Measurements from ENCODE around the gene FLNA. TPM values are rescaled to one million over a fixed set of nuclear protein-coding genes. Genes with fewer than 3 reads are reported as not detected.
A peak's percentile ranks its signal among the peaks of the same experiment; 100 is the strongest.

Gene FLNA
- total and polyA plus RNA-seq, 2 of the 13 experiments (the other 11 are each of a cell fraction or from before 2014, with no cell fraction given) = 83.4 to 174 TPM

- peak; percentile 27; the same call in 1 of the 2 replicates for TF ChIP-seq ATF3 (CRISPR knock-in tag; IDR thresholded peaks at IDR 0.05)
- TF ChIP-seq SAP130 (CRISPR knock-in tag; IDR thresholded peaks at IDR 0.05; ENCODE audit: low read depth) = peak; percentile 54; the same call in 1 of the 2 replicates
- TF ChIP-seq ZNF138 (CRISPR knock-in tag; IDR thresholded peaks at IDR 0.05; ENCODE audit: low read depth) = no peak
- TF ChIP-seq ZNF18 (CRISPR knock-in tag; IDR thresholded peaks at IDR 0.05; ENCODE audit: insufficient replicate concordance) = no peak
- TF ChIP-seq GABPA (IDR thresholded peaks at IDR 0.05; ENCODE audit: low read depth, low read length) = no peak
- TF ChIP-seq GABPA (CRISPR knock-in tag; IDR thresholded peaks at IDR 0.05; ENCODE audit: low read depth) = peak; percentile 84
- 0 out of 4 replicates have a peak, but pooled peaks of 1 of the 2 experiments have one; percentile 20 for TF ChIP-seq EP300 (IDR thresholded peaks at IDR 0.05; ENCODE audit: low read depth in 2 of 2, low read length in 2 of 2)
- TF ChIP-seq EP300 (CRISPR knock-in tag; IDR thresholded peaks at IDR 0.05; ENCODE audit: borderline replicate concordance) = no peak
- TF ChIP-seq POLR2G (IDR thresholded peaks at IDR 0.05; ENCODE audit: low read depth, low read length) = peak; percentile 7; the same call in 1 of the 2 replicates
- 0 out of 2 replicates have a peak, but pooled peaks have one; percentile 27 for TF ChIP-seq SP4 (CRISPR knock-in tag; IDR thresholded peaks at IDR 0.05)
- no peak for TF ChIP-seq ZNF572 (CRISPR knock-in tag; IDR thresholded peaks at IDR 0.05)
- peak; percentile 29; the same call in 1 of the 2 replicates for TF ChIP-seq ZNF430 (CRISPR knock-in tag; IDR thresholded peaks at IDR 0.05)
- peak; percentile 7; the same call in 1 of the 2 replicates for TF ChIP-seq KDM2A (CRISPR knock-in tag; IDR thresholded peaks at IDR 0.05; ENCODE audit: borderline replicate concordance, low read depth)
- TF ChIP-seq SP5 (CRISPR knock-in tag; IDR thresholded peaks at IDR 0.05; ENCODE audit: borderline replicate concordance, low read depth) = peak; percentile 37; the same call in 1 of the 2 replicates
- peak; percentile 36; the same call in 1 of the 3 replicates for TF ChIP-seq MXI1 (IDR thresholded peaks at IDR 0.05; ENCODE audit: borderline replicate concordance, low read depth, low read length)
- peak; percentile 48; the same call in 1 of the 2 replicates for TF ChIP-seq TARDBP (CRISPR knock-in tag; IDR thresholded peaks at IDR 0.05)
- TF ChIP-seq MED1 (CRISPR knock-in tag; IDR thresholded peaks at IDR 0.05) = peak; percentile 51
Measured at GRCh38 chrX:154369449-154370299, 4.8 kb downstream of the FLNA start (continued).

Data from HepG2 (cell line).